Measurements from ENCODE around the gene TXN. TPM values are rescaled to one million over a fixed set of nuclear protein-coding genes. Genes with fewer than 3 reads are reported as not detected.

Gene TXN
- total RNA-seq, 1 experiment from 2014 or later, result 280 TPM

DNA sequence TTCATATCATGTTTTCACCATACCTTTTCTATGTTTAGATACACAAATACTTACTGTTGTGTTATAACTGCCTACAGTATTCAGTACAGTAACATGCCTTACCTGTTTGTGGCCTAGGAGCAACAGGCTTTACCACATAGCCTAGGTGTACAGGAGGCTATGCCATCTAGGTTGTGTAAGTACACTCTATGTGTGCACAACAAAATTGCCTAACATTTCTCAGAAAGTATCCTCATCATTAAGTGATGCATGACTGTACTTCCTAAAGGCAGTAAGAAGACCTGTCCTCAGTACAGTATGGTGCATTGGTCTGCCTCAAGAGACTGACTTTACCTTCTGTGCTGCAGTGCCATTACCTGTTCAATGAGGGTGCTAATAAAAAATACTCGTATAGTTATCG, 7.9 kb downstream of the TXN start:
- H2AK5ac ChIP-seq (ENCODE audit: insufficient read length, low read length), result no peak overlapping the region
- no CpG with 5 or more reads among the region's 2 CpGs for WGBS (ENCODE audit: extremely low coverage, insufficient read length, low lambda C conversion rate)
- no peaks in the 10 kb centered on the region; the same call in 1 of the 2 replicates for H3K4me1 ChIP-seq (ENCODE audit: insufficient read depth, low read length)
- H3K23me2 ChIP-seq (ENCODE audit: insufficient read length, low read depth, low read length, poor library complexity, severe bottlenecking), result no peaks in the 10 kb centered on the region
- Mint-ChIP-seq H3K27me3 (ENCODE audit: low read depth) (no peaks in the 10 kb centered on the region), H3K9me3 (no peaks in the 10 kb centered on the region), H3K36me3 (ENCODE audit: insufficient read depth in 1 of 3, low read depth in 3 of 3) (peaks cover 15 to 55% (median 48%) of the 10 kb centered on the region in 3 experiments), H3K27ac (no peak overlapping the region), H3K4me1 (peaks cover 8 to 10% of the 10 kb centered on the region in 2 experiments), H3K4me3 (no peak overlapping the region)
- H3K79me1 ChIP-seq (ENCODE audit: insufficient read depth, low read depth, low read length, poor library complexity, severe bottlenecking), result peaks cover 3% of the 10 kb centered on the region
- no peak overlapping the region for H3K18ac ChIP-seq (ENCODE audit: insufficient read length, low read depth, low read length)
- no peaks in the 10 kb centered on the region for H3K27me3 ChIP-seq (ENCODE audit: insufficient read depth, low read length)
- no peak for DNase-seq
- no peak overlapping the region for H4K91ac ChIP-seq (ENCODE audit: insufficient read length, low read depth, low read length)
- no peak overlapping the region for H3K4ac ChIP-seq (ENCODE audit: low read depth, low read length)
- no peaks in the 10 kb centered on the region for H4K20me1 ChIP-seq (ENCODE audit: control insufficient read depth, insufficient read depth, insufficient read length)
- H2BK120ac ChIP-seq (ENCODE audit: low read depth, low read length, poor library complexity, severe bottlenecking), result no peak overlapping the region
- no peaks in the 10 kb centered on the region for H3K9me3 ChIP-seq (ENCODE audit: control insufficient read depth, low read depth, low read length)
- no peak overlapping the region for H3K4me2 ChIP-seq (ENCODE audit: insufficient read depth, insufficient read length, low read length)
- no peak overlapping the region for H3K14ac ChIP-seq (ENCODE audit: insufficient read depth, low read length)
- no peak overlapping the region for H3T11ph ChIP-seq (ENCODE audit: low read length)
- H3K9ac ChIP-seq (ENCODE audit: extremely low read depth, insufficient read length, low read length), result no peak overlapping the region
- no peak overlapping the region for H2BK15ac ChIP-seq (ENCODE audit: low read depth, low read length)
- H3K27ac ChIP-seq (ENCODE audit: insufficient read length, low read depth, low read length), result no peak overlapping the region
- H2AFZ ChIP-seq (ENCODE audit: low read length), result no peak overlapping the region
- H3K56ac ChIP-seq (ENCODE audit: insufficient read length, low read depth, low read length), result no peak overlapping the region
- no peak overlapping the region for H2BK5ac ChIP-seq (ENCODE audit: insufficient read length, low read length)
- H4K5ac ChIP-seq (ENCODE audit: insufficient read length, low read depth, low read length), result no peak overlapping the region
- H2BK12ac ChIP-seq (ENCODE audit: insufficient read length, low read depth, low read length), result no peak overlapping the region
- TF ChIP-seq, protein P1, sequence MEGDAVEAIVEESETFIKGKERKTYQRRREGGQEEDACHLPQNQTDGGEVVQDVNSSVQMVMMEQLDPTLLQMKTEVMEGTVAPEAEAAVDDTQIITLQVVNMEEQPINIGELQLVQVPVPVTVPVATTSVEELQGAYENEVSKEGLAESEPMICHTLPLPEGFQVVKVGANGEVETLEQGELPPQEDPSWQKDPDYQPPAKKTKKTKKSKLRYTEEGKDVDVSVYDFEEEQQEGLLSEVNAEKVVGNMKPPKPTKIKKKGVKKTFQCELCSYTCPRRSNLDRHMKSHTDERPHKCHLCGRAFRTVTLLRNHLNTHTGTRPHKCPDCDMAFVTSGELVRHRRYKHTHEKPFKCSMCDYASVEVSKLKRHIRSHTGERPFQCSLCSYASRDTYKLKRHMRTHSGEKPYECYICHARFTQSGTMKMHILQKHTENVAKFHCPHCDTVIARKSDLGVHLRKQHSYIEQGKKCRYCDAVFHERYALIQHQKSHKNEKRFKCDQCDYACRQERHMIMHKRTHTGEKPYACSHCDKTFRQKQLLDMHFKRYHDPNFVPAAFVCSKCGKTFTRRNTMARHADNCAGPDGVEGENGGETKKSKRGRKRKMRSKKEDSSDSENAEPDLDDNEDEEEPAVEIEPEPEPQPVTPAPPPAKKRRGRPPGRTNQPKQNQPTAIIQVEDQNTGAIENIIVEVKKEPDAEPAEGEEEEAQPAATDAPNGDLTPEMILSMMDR (conservative IDR thresholded peaks at IDR 0.05), result no peak
- no peak overlapping the region for H3K23ac ChIP-seq (ENCODE audit: insufficient read length, low read depth, low read length)
- no peak overlapping the region for H4K8ac ChIP-seq (replicated peaks; ENCODE audit: insufficient read length, low read depth, low read length)
- H2BK20ac ChIP-seq (ENCODE audit: low read depth, low read length, poor library complexity, severe bottlenecking), result no peak overlapping the region
- H3K79me2 ChIP-seq (ENCODE audit: insufficient read depth, low read length), result peaks cover 16% of the 10 kb centered on the region; the same call in 1 of the 2 replicates

Data from H9 (cell line).